HCT116 (cell line): ENCODE results near the gene ADA. TPM values are rescaled to one million over a fixed set of nuclear protein-coding genes. Genes with fewer than 3 reads are reported as not detected.

ENCODE experiments used
- ATAC-seq: fragments of 200-7000 bp; cut with Tn5 transposase; 2 replicates; pipeline ENCODE4 v1.9.1; 2020; ENCODE audit warnings: mild to moderate bottlenecking, moderate library complexity
- BruUV-seq: library from RNA; stranded (reverse); fragments of 400-500 nt; replicated peaks from 2 replicates; lab custom pipeline; 2021; lab: Mats Ljungman, UMichigan
- CTCF ChIA-PET: fragments of 300-600 bp; sonication (Branson Sonifier 250); formaldehyde crosslinking; loops from one replicate; lab custom pipeline; 2021; ENCODE audit warnings: antibody characterized with exemption; lab: Charles Lee
- POLR2A ChIA-PET: fragments of 300-600, 350-600 bp; sonication (Branson Sonifier 250); formaldehyde crosslinking; loops from one replicate; lab custom pipeline; 2021; ENCODE audit warnings: antibody characterized with exemption; lab: Charles Lee
- RAD21 ChIA-PET, 2 experiments: fragments of 300-600 bp; sonication (Branson Sonifier 250); formaldehyde crosslinking; loops; one replicate each; lab custom pipeline; 2023; ENCODE audit warnings: low total read pairs in 2 of 2; ENCODE audit not compliant: uncharacterized antibody in 2 of 2, unreplicated experiment in 2 of 2, low non-redundant PET in 1 of 2; lab: Charles Lee
- DNase-seq: peaks from one replicate; pipeline ENCODE4 v3.0.0-alpha.2; 2010; ENCODE audit warnings: low read depth, low spot score
- H2AFZ ChIP-seq: fragments of 200-600 bp; shearing (Covaris generic), sonication (generic); 2 replicates; pipeline ENCODE4 v1.6.1; 2017; ENCODE audit warnings: low read depth, mixed run types, mixed read lengths, antibody characterized with exemption, low read length; ENCODE audit not compliant: poor library complexity, severe bottlenecking
- H3K27ac ChIP-seq: 2 replicates; pipeline ENCODE4 v1.5.1; 2012; ENCODE audit warnings: low read depth, low read length
- H3K27me3 ChIP-seq: fragments of 200-600 bp; sonication (generic); 2 replicates; pipeline ENCODE4 v1.6.1; 2016; ENCODE audit warnings: mixed run types, low read length, mixed read lengths; ENCODE audit not compliant: insufficient read depth
- H3K36me3 ChIP-seq, 2 experiments: fragments of 200-500 bp in 1 of 2; fragments of 200-600 bp in 1 of 2; sonication (Bioruptor generic) in 1 of 2; sonication (generic) in 1 of 2; 2 replicates each; pipeline versions ENCODE4 v1.5.1 to v1.6.1; 2014 to 2016; ENCODE audit warnings: low read length in 2 of 2, inconsistent platforms in 1 of 2, mixed read lengths in 1 of 2, mixed run types in 1 of 2; ENCODE audit not compliant: insufficient read depth in 2 of 2, control insufficient read depth in 1 of 2
- H3K4me1 ChIP-seq, 2 experiments: fragments of 200-600 bp in 1 of 2; sonication (generic) in 1 of 2; 2 replicates each; pipeline versions ENCODE4 v1.5.1 to v1.6.1; 2012 to 2017; ENCODE audit warnings: low read length in 2 of 2, inconsistent platforms in 1 of 2, mild to moderate bottlenecking in 1 of 2, mixed read lengths in 1 of 2, mixed run types in 1 of 2, moderate library complexity in 1 of 2; ENCODE audit not compliant: insufficient read depth in 2 of 2, control insufficient read depth in 1 of 2
- H3K4me2 ChIP-seq: fragments of 200-600 bp; sonication (generic); 2 replicates; pipeline ENCODE4 v1.6.1; 2017; ENCODE audit warnings: mixed run types, low read length, mixed read lengths
- H3K4me3 ChIP-seq, 2 experiments: fragments of 200-600 bp in 1 of 2; sonication (generic) in 1 of 2; replicated peaks in 1 of 2; 2 replicates each; pipeline ENCODE4 v1.5.1; 2011 to 2016; ENCODE audit warnings: low read length in 2 of 2, control low read depth in 1 of 2, low read depth in 1 of 2, mild to moderate bottlenecking in 1 of 2, mixed read lengths in 1 of 2, mixed run types in 1 of 2
- H3K79me2 ChIP-seq: fragments of 200-600 bp; sonication (generic); 2 replicates; pipeline ENCODE4 v1.6.1; 2017; ENCODE audit warnings: mild to moderate bottlenecking, mixed run types, low read length, moderate library complexity, mixed read lengths; ENCODE audit not compliant: insufficient read depth
- H3K9ac ChIP-seq: fragments of 200-600 bp; sonication (generic); 2 replicates; pipeline ENCODE4 v1.6.1; 2016; ENCODE audit warnings: low read length, mixed read lengths
- H3K9me2 ChIP-seq: fragments of 200-600 bp; sonication (generic), shearing (Covaris generic); 2 replicates; pipeline ENCODE4 v1.6.1; 2017; ENCODE audit warnings: mixed run types, mild to moderate bottlenecking, moderate library complexity; ENCODE audit not compliant: insufficient read depth
- H3K9me3 ChIP-seq, 2 experiments: fragments of 200-500 bp in 1 of 2; fragments of 200-600 bp in 1 of 2; sonication (Bioruptor generic) in 1 of 2; sonication (generic) in 1 of 2; 2 replicates each; pipeline ENCODE4 v1.6.1; 2014 to 2017; ENCODE audit warnings: low read length in 2 of 2, mixed read lengths in 2 of 2, inconsistent platforms in 1 of 2, low read depth in 1 of 2, mild to moderate bottlenecking in 1 of 2, mixed run types in 1 of 2, moderate library complexity in 1 of 2; ENCODE audit not compliant: control insufficient read depth in 1 of 2, insufficient read depth in 1 of 2
- H4K20me1 ChIP-seq: fragments of 200-600 bp; sonication (generic), shearing (Covaris generic); 2 replicates; pipeline ENCODE4 v1.6.1; 2017; ENCODE audit warnings: mixed run types, mild to moderate bottlenecking, moderate library complexity; ENCODE audit not compliant: insufficient read depth
- CBX3 ChIP-seq: IDR thresholded peaks from 2 replicates; pipeline ENCODE4 v1.6.1; 2012; ENCODE audit warnings: low read depth
- CEBPB ChIP-seq: IDR thresholded peaks from 2 replicates; pipeline ENCODE4 v1.6.1; 2012; ENCODE audit warnings: low read depth
- EGR1 ChIP-seq: IDR thresholded peaks from 2 replicates; pipeline ENCODE4 v1.6.1; 2012; ENCODE audit warnings: low read depth
- EZH2 ChIP-seq: fragments of 200-600 bp; sonication (generic); IDR thresholded peaks from 2 replicates; pipeline ENCODE4 v1.6.1; 2017; ENCODE audit warnings: antibody characterized with exemption, mixed run types
- EZH2phosphoT487 ChIP-seq: fragments of 200-600 bp; IDR thresholded peaks from 2 replicates; pipeline ENCODE4 v1.6.1; 2018; ENCODE audit warnings: antibody characterized with exemption, borderline replicate concordance
- FOSL1 ChIP-seq: IDR thresholded peaks from 2 replicates; pipeline ENCODE4 v1.6.1; 2012; ENCODE audit warnings: low read depth
- JUND ChIP-seq: IDR thresholded peaks from 2 replicates; pipeline ENCODE4 v1.6.1; 2012
- POLR2A ChIP-seq: IDR thresholded peaks from 2 replicates; pipeline ENCODE4 v1.7.0; 2011; ENCODE audit warnings: borderline replicate concordance; ENCODE audit not compliant: insufficient read depth, insufficient read length; ENCODE audit errors: extremely low read depth
- POLR2AphosphoS5 ChIP-seq: IDR thresholded peaks from 2 replicates; pipeline ENCODE4 v1.6.1; 2011; ENCODE audit warnings: mild to moderate bottlenecking, low read depth, low read length, moderate library complexity
- RAD21 ChIP-seq: IDR thresholded peaks from 2 replicates; pipeline ENCODE4 v1.6.1; 2012; ENCODE audit warnings: low read depth, mild to moderate bottlenecking
- SRF ChIP-seq: IDR thresholded peaks from 2 replicates; pipeline ENCODE4 v1.6.1; 2012; ENCODE audit warnings: low read depth
- ZFX ChIP-seq: fragments of 450-650 bp; IDR thresholded peaks from 2 replicates; pipeline ENCODE4 v1.6.1; 2017
- intact Hi-C: fragments of 100-400 bp; cut with micrococcal nuclease; formaldehyde crosslinking; loops from 2 replicates; pipeline ENCODE4 v1.10.0; 2022
- total RNA-seq: library from RNA; stranded (reverse); gene quantifications from one replicate; pipeline ENCODE4 v1.2.1, GENCODE V29; 2021; ENCODE audit not compliant: unreplicated experiment
- TF ChIP-seq, protein P1 (sequence below): IDR thresholded peaks from 2 replicates; pipeline ENCODE4 v1.6.1; 2012; ENCODE audit warnings: low read depth
- TF ChIP-seq, protein P2 (sequence below): IDR thresholded peaks from 2 replicates; pipeline ENCODE4 v1.6.1; 2011; ENCODE audit warnings: mild to moderate bottlenecking, low read length, moderate library complexity; ENCODE audit not compliant: insufficient replicate concordance; ENCODE audit errors: extremely low read depth
- TF ChIP-seq, protein P3 (sequence below), 3 experiments: fragments of 200-600 bp in 1 of 3; sonication (generic) in 1 of 3; IDR thresholded peaks in 2 of 3; conservative IDR thresholded peaks in 1 of 3; 2 replicates each; pipeline ENCODE4 v1.5.1; 2012 to 2017; ENCODE audit warnings: low read depth in 2 of 3, low read length in 2 of 3, antibody characterized with exemption in 1 of 3, borderline replicate concordance in 1 of 3, control low read depth in 1 of 3, mild to moderate bottlenecking in 1 of 3, mixed read lengths in 1 of 3, mixed run types in 1 of 3, moderate library complexity in 1 of 3; ENCODE audit not compliant: insufficient read depth in 1 of 3
- TF ChIP-seq, protein P4 (sequence below): IDR thresholded peaks from 2 replicates; pipeline ENCODE4 v1.6.1; 2012

ADA gene
- total RNA-seq, 1 experiment from 2014 or later: 25.9 TPM

DNA sequence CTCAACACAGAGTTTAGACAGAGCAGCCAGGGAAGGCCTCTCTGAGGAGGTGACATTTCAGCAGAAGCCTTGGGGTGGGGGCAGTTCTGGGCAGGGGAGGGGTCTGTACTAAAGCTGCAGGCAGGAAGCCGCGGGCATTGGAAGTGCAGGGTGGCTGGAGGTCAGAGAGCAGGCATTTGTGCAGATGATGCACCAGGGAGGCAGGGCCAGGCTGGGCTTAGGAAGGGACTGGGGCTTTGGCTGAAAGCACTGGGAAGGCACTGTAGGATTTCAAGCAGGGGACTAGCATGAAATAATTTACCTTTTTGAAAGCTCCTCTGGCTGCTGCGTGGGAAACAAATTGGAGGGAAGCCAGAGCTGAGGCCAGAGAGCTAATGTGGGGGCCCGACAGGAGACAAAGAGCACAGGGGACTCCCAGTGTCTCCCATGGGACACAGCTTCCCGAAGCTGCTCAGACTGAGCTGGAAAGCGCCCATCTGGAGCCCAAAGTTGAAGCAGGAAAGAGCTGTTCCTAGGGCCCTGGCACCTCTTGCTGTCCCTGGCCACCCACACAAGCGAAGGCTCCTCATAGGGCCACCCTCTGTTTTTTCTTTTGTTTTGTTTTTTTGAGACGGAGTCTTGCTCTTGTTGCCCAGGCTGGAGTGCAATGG is 19.3 kb downstream of the ADA start:
- ATAC-seq (no peak), DNase-seq (no peak)
- Histone ChIP-seq H3K27ac (no peak overlapping the region), H3K4me3 (no peak overlapping the region), H3K9me2 (no peaks in the 10 kb centered on the region), H3K79me2 (no peaks in the 10 kb centered on the region), H3K4me2 (no peak overlapping the region), H3K4me1 (no peaks in the 10 kb centered on the region), H3K27me3 (no peaks in the 10 kb centered on the region), H4K20me1 (no peaks in the 10 kb centered on the region), H3K9ac (no peak overlapping the region), H3K36me3 (no peaks in the 10 kb centered on the region; a peak in 1 of 4 replicates), H2AFZ (no peak overlapping the region)
- RAD21 ChIA-PET: no interaction called here
- intact Hi-C loops: no loop called here
- BruUV-seq: no TSS peak
- POLR2A ChIA-PET: no interaction called here
- CTCF ChIA-PET: no interaction called here
- TF ChIP-seq, protein P1, sequence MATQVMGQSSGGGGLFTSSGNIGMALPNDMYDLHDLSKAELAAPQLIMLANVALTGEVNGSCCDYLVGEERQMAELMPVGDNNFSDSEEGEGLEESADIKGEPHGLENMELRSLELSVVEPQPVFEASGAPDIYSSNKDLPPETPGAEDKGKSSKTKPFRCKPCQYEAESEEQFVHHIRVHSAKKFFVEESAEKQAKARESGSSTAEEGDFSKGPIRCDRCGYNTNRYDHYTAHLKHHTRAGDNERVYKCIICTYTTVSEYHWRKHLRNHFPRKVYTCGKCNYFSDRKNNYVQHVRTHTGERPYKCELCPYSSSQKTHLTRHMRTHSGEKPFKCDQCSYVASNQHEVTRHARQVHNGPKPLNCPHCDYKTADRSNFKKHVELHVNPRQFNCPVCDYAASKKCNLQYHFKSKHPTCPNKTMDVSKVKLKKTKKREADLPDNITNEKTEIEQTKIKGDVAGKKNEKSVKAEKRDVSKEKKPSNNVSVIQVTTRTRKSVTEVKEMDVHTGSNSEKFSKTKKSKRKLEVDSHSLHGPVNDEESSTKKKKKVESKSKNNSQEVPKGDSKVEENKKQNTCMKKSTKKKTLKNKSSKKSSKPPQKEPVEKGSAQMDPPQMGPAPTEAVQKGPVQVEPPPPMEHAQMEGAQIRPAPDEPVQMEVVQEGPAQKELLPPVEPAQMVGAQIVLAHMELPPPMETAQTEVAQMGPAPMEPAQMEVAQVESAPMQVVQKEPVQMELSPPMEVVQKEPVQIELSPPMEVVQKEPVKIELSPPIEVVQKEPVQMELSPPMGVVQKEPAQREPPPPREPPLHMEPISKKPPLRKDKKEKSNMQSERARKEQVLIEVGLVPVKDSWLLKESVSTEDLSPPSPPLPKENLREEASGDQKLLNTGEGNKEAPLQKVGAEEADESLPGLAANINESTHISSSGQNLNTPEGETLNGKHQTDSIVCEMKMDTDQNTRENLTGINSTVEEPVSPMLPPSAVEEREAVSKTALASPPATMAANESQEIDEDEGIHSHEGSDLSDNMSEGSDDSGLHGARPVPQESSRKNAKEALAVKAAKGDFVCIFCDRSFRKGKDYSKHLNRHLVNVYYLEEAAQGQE: no peak
- no peak for TF ChIP-seq RAD21
- no peak for TF ChIP-seq CBX3
- no peak for TF ChIP-seq ZFX
- no peak for TF ChIP-seq POLR2AphosphoS5
- TF ChIP-seq, protein P2, sequence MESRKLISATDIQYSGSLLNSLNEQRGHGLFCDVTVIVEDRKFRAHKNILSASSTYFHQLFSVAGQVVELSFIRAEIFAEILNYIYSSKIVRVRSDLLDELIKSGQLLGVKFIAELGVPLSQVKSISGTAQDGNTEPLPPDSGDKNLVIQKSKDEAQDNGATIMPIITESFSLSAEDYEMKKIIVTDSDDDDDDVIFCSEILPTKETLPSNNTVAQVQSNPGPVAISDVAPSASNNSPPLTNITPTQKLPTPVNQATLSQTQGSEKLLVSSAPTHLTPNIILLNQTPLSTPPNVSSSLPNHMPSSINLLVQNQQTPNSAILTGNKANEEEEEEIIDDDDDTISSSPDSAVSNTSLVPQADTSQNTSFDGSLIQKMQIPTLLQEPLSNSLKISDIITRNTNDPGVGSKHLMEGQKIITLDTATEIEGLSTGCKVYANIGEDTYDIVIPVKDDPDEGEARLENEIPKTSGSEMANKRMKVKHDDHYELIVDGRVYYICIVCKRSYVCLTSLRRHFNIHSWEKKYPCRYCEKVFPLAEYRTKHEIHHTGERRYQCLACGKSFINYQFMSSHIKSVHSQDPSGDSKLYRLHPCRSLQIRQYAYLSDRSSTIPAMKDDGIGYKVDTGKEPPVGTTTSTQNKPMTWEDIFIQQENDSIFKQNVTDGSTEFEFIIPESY: no peak
- no peak for TF ChIP-seq POLR2A
- TF ChIP-seq, protein P3, sequence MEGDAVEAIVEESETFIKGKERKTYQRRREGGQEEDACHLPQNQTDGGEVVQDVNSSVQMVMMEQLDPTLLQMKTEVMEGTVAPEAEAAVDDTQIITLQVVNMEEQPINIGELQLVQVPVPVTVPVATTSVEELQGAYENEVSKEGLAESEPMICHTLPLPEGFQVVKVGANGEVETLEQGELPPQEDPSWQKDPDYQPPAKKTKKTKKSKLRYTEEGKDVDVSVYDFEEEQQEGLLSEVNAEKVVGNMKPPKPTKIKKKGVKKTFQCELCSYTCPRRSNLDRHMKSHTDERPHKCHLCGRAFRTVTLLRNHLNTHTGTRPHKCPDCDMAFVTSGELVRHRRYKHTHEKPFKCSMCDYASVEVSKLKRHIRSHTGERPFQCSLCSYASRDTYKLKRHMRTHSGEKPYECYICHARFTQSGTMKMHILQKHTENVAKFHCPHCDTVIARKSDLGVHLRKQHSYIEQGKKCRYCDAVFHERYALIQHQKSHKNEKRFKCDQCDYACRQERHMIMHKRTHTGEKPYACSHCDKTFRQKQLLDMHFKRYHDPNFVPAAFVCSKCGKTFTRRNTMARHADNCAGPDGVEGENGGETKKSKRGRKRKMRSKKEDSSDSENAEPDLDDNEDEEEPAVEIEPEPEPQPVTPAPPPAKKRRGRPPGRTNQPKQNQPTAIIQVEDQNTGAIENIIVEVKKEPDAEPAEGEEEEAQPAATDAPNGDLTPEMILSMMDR (IDR thresholded peaks at IDR 0.05 in 2 of 3, conservative IDR thresholded peaks at IDR 0.05 in 1 of 3; ENCODE audit: borderline replicate concordance in 1 of 3, insufficient read depth in 1 of 3, low read depth in 2 of 3, low read length in 2 of 3): no peak
- no peak for TF ChIP-seq CEBPB
- TF ChIP-seq EZH2phosphoT487: no peak
- TF ChIP-seq, protein P4, sequence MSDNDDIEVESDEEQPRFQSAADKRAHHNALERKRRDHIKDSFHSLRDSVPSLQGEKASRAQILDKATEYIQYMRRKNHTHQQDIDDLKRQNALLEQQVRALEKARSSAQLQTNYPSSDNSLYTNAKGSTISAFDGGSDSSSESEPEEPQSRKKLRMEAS: no peak
- no peak for TF ChIP-seq EGR1
- TF ChIP-seq FOSL1: no peak
- no peak for TF ChIP-seq EZH2
- no peak for TF ChIP-seq SRF
- no peak for TF ChIP-seq JUND
- TF ChIP-seq, all 23 proteins: peak for 0
- H3K9me3 ChIP-seq: no peaks in the 10 kb centered on the region
